Peyer's patch (tissue), 4 donors: ENCODE data around the gene HCFC1R1.

ENCODE experiments used
- CTCF ChIP-seq, 6 experiments: fragments of 450-650 bp in 4 of 6; fragments of 200-600 bp in 2 of 6; sonication (generic) in 1 of 6; IDR thresholded peaks; one replicate each; pipeline ENCODE4 v1.5.1; 2017 to 2019; ENCODE audit warnings: antibody characterized with exemption in 6 of 6, mild to moderate bottlenecking in 3 of 6, moderate library complexity in 1 of 6
- POLR2A ChIP-seq, 2 donors: fragments of 450-650 bp; IDR thresholded peaks; one replicate each; pipeline ENCODE4 v1.5.1; 2017; ENCODE audit warnings: antibody characterized with exemption in 2 of 2, mild to moderate bottlenecking in 2 of 2, moderate library complexity in 2 of 2

- peak in 1 of 6 experiments; percentile 4 for TF ChIP-seq CTCF (IDR thresholded peaks at IDR 0.05)
- TF ChIP-seq POLR2A (IDR thresholded peaks at IDR 0.05): peak in 1 of 2 donors; percentile 37
Observed at GRCh38 chr16:3012828-3013420, 10.8 kb downstream of the HCFC1R1 start, which contains the start of gene CLDN9.
